K562 (cell line): Measurements from ENCODE around the gene RAB31. TPM values are rescaled to one million over a fixed set of nuclear protein-coding genes. Genes with fewer than 3 reads are reported as not detected.
A peak's percentile ranks its signal among the peaks of the same experiment; 100 is the strongest.

Source experiments
- ATAC-seq: fragments of 200-7000 bp; cut with Tn5 transposase; 3 replicates; pipeline ENCODE4 v1.9.1; 2020; ENCODE audit warnings: moderate library complexity
- BruUV-seq: library from RNA; stranded (reverse); fragments of 400-500 nt; replicated peaks from 2 replicates; lab custom pipeline; 2021; lab: Mats Ljungman, UMichigan
- CTCF ChIA-PET: fragments of 300-600 bp; formaldehyde crosslinking; extraction: SDS; loops from one replicate; lab custom pipeline; 2021; ENCODE audit warnings: low intra/inter-chr PET ratio; lab: Yijun Ruan, JAX
- POLR2A ChIA-PET: fragments of 300-600, 350-650 bp; sonication (Branson Sonifier 250); formaldehyde crosslinking; extraction: SDS; loops from one replicate; lab custom pipeline; 2021; ENCODE audit warnings: antibody characterized with exemption, inconsistent platforms; lab: Yijun Ruan, JAX
- DNase-seq, 4 experiments: peaks; one replicate each; pipeline versions ENCODE4 v3.0.0 to v3.0.0-alpha.2; 2011 to 2018; ENCODE audit warnings: low spot score in 3 of 4, mixed read lengths in 3 of 4; ENCODE audit errors: extremely low read depth in 1 of 4
- FAIRE-seq: peaks from 2 replicates; lab custom pipeline; 2011; peaks lifted over from hg19 to GRCh38; lab: Jason Lieb, UNC
- H2AFZ ChIP-seq: 2 replicates; pipeline ENCODE4 v1.6.0; 2011; ENCODE audit warnings: low read depth, low read length, control low read depth, inconsistent platforms
- H3K27ac ChIP-seq: fragments of 200-600 bp; 3 replicates; pipeline ENCODE4 v1.8.0; 2011; ENCODE audit warnings: low read depth, mild to moderate bottlenecking, control low read depth, inconsistent platforms, low read length, moderate library complexity, mixed read lengths; ENCODE audit errors: extremely low read depth
- H3K27me3 ChIP-seq, 2 experiments: fragments of 300-600 bp in 1 of 2; 2 replicates in 1 of 2; 3 replicates in 1 of 2; pipeline versions ENCODE4 v1.6.0 to v1.8.0; 2011; ENCODE audit warnings: inconsistent platforms in 2 of 2, low read length in 2 of 2, mild to moderate bottlenecking in 1 of 2, mixed read lengths in 1 of 2, moderate library complexity in 1 of 2; ENCODE audit not compliant: control insufficient read depth in 2 of 2, insufficient read depth in 2 of 2
- H3K36me3 ChIP-seq: fragments of 300-600 bp; 3 replicates; pipeline ENCODE4 v1.8.0; 2011; ENCODE audit warnings: mild to moderate bottlenecking, low read length, inconsistent platforms; ENCODE audit not compliant: control insufficient read depth, insufficient read depth
- H3K4me1 ChIP-seq, 2 experiments: fragments of 200-600 bp in 1 of 2; replicated peaks in 1 of 2; 2 replicates in 1 of 2; 3 replicates in 1 of 2; pipeline versions ENCODE4 v1.5.1 to v1.8.0; 2011; ENCODE audit warnings: inconsistent platforms in 2 of 2, low read length in 2 of 2, mild to moderate bottlenecking in 1 of 2, mixed read lengths in 1 of 2, moderate library complexity in 1 of 2; ENCODE audit not compliant: control insufficient read depth in 2 of 2, insufficient read depth in 2 of 2
- H3K4me2 ChIP-seq: 2 replicates; pipeline ENCODE4 v1.6.1; 2011; ENCODE audit warnings: low read length, control low read depth, inconsistent platforms, mixed read lengths; ENCODE audit not compliant: insufficient read depth
- H3K4me3 ChIP-seq: fragments of 200-600 bp; sonication (generic), shearing (Covaris generic); 2 replicates; pipeline ENCODE4 v1.5.1; 2016; ENCODE audit warnings: control low read depth, inconsistent platforms
- H3K79me2 ChIP-seq: fragments of 200-600 bp; 3 replicates; pipeline ENCODE4 v1.8.0; 2011; ENCODE audit warnings: low read length, inconsistent platforms; ENCODE audit not compliant: control insufficient read depth, insufficient read depth
- H3K9ac ChIP-seq, 2 experiments: 2 replicates each; pipeline versions ENCODE4 v1.6.0 to v1.6.1; 2011; ENCODE audit warnings: low read depth in 2 of 2, low read length in 2 of 2, control low read depth in 1 of 2, inconsistent platforms in 1 of 2, mild to moderate bottlenecking in 1 of 2, mixed read lengths in 1 of 2; ENCODE audit not compliant: insufficient read depth in 1 of 2
- H3K9me1 ChIP-seq: one replicate; pipeline ENCODE4 v1.6.0; 2011; ENCODE audit warnings: inconsistent platforms, mild to moderate bottlenecking, low read length, moderate library complexity; ENCODE audit not compliant: control insufficient read depth, insufficient read depth
- H3K9me3 ChIP-seq: replicated peaks from 2 replicates; pipeline ENCODE4 v1.5.1; 2011; ENCODE audit warnings: low read depth, low read length, inconsistent platforms; ENCODE audit not compliant: control insufficient read depth, insufficient read depth
- H4K20me1 ChIP-seq: replicated peaks from 2 replicates; pipeline ENCODE4 v1.6.1; 2011; ENCODE audit warnings: low read length, inconsistent platforms, mixed read lengths; ENCODE audit not compliant: control insufficient read depth, insufficient read depth
- BACH1 ChIP-seq: fragments of 200-800 bp; sonication (Bioruptor generic); IDR thresholded peaks from 2 replicates; pipeline ENCODE4 v1.6.1; 2016; ENCODE audit warnings: missing genetic modification characterization, missing compliant biosample characterization
- GATA2 ChIP-seq: sonication (generic); formaldehyde crosslinking; IDR thresholded peaks from 2 replicates; pipeline ENCODE4 v1.4.0; 2020; ENCODE audit warnings: mild to moderate bottlenecking, missing genetic modification reagents
- GTF2F1 ChIP-seq: IDR thresholded peaks from 2 replicates; pipeline ENCODE4 v1.6.1; 2011; ENCODE audit warnings: low read depth, low read length, improper control_type of control experiment
- HES1 ChIP-seq: fragments of 450-650 bp; IDR thresholded peaks from 2 replicates; pipeline ENCODE4 v1.6.1; 2016; ENCODE audit warnings: low read depth, mild to moderate bottlenecking, moderate library complexity
- MEF2D ChIP-seq: conservative IDR thresholded peaks from 2 replicates; pipeline ENCODE4 v1.6.1; 2016; ENCODE audit warnings: low read depth, missing genetic modification characterization, missing compliant biosample characterization
- NFE2L1 ChIP-seq: fragments of 450-650 bp; IDR thresholded peaks from 2 replicates; pipeline ENCODE4 v1.6.1; 2016; ENCODE audit warnings: missing genetic modification characterization, low read depth, mild to moderate bottlenecking, missing compliant biosample characterization, moderate library complexity, borderline replicate concordance
- NR2C1 ChIP-seq, 2 experiments: fragments of 450-650 bp; IDR thresholded peaks; 2 replicates each; pipeline ENCODE4 v1.6.1; 2017; ENCODE audit warnings: mild to moderate bottlenecking in 2 of 2, antibody characterized with exemption in 1 of 2, inconsistent platforms in 1 of 2, missing compliant biosample characterization in 1 of 2, missing genetic modification characterization in 1 of 2
- POLR2G ChIP-seq: fragments of 200-400 bp; formaldehyde crosslinking; IDR thresholded peaks from 2 replicates; pipeline ENCODE4 v1.6.1; 2017; ENCODE audit warnings: low read depth, mild to moderate bottlenecking, antibody characterized with exemption, low read length, moderate library complexity
- RBM15 ChIP-seq: fragments of 200-400 bp; formaldehyde crosslinking; IDR thresholded peaks from 2 replicates; pipeline ENCODE4 v1.6.1; 2018; ENCODE audit warnings: mild to moderate bottlenecking, low read length, moderate library complexity; ENCODE audit not compliant: insufficient read depth
- TBL1XR1 ChIP-seq, 2 experiments: IDR thresholded peaks; 2 replicates each; pipeline ENCODE4 v1.6.1; 2012; ENCODE audit warnings: improper control_type of control experiment in 2 of 2, low read length in 2 of 2, mild to moderate bottlenecking in 1 of 2
- ZNF766 ChIP-seq: fragments of 200-800 bp; sonication (Bioruptor generic); conservative IDR thresholded peaks from 2 replicates; pipeline ENCODE4 v1.6.1; 2016; ENCODE audit warnings: missing genetic modification characterization, missing compliant biosample characterization
- WGBS: fragments of 100-300 bp; shearing (Covaris generic); methylation state at CpG from one replicate; pipeline ENCODE4 v1.1.6; 2016; ENCODE audit warnings: low coverage, mixed read lengths; ENCODE audit not compliant: insufficient coverage; ENCODE audit errors: missing lambda C conversion rate; 5-methylcytosine and 5-hydroxymethylcytosine counted together
- in situ Hi-C: fragments of 300-500 bp; cut with MboI; formaldehyde crosslinking; loops from 4 replicates; pipeline ENCODE4 v1.15.0; 2018; ENCODE audit warnings: inconsistent platforms, mixed read lengths
- intact Hi-C: fragments of 100-400 bp; cut with micrococcal nuclease; formaldehyde crosslinking; loops from 2 replicates; pipeline ENCODE4 v1.14.2; 2022
- polyA plus RNA-seq, 8 experiments: library from polyadenylated mRNA; depleted of rRNA in 4 of 8; stranded (reverse) in 5 of 8; unstranded in 3 of 8; fragments of >200 nt; fragmentation: Nextera tagmentation in 2 of 8; fragmentation: Illumina TruSeq in 1 of 8; extraction: Ambion mirVana in 2 of 8; extraction: Trizol in 1 of 8; gene quantifications; 2 replicates each; pipeline versions ENCODE4 v1.2.1 to v1.2.3, GENCODE V29; 2011 to 2014; ENCODE audit warnings: inconsistent platforms in 1 of 8, missing spikeins in 1 of 8
- total RNA-seq, 7 experiments: library from RNA; depleted of rRNA in 6 of 7; stranded (reverse); fragments of >200 nt in 6 of 7; fragmentation: Illumina TruSeq in 2 of 7; extraction: Trizol in 2 of 7; gene quantifications; 2 replicates each; pipeline versions ENCODE4 v1.2.1 to v1.2.3, GENCODE V29; 2011 to 2021; ENCODE audit warnings: low replicate concordance in 1 of 7
- TF ChIP-seq, protein P1 (sequence below): fragments of 250-450 bp; sonication (Bioruptor Pico); IDR thresholded peaks from 2 replicates; pipeline ENCODE4 v1.8.0; 2022; ENCODE audit warnings: moderate library complexity, mild to moderate bottlenecking, inconsistent platforms
- TF ChIP-seq, protein P2 (sequence below), 2 experiments: IDR thresholded peaks in 1 of 2; conservative IDR thresholded peaks in 1 of 2; 2 replicates each; pipeline ENCODE4 v1.6.1; 2016; ENCODE audit warnings: low read depth in 2 of 2, mild to moderate bottlenecking in 1 of 2, missing compliant biosample characterization in 1 of 2, missing genetic modification characterization in 1 of 2, moderate library complexity in 1 of 2

The RAB31 gene
- total and polyA plus RNA-seq, 9 of the 15 experiments (the other 6 are each of a cell fraction or from before 2014, with no cell fraction given), result 20.7 to 70.4 (median 41.3) TPM

- CTCF ChIA-PET, result no interaction called here
- no TSS peak for BruUV-seq
- H2AFZ ChIP-seq, result peak overlapping the region; percentile 73
- TF ChIP-seq HES1 (no peak), NR2C1 (IDR thresholded peaks at IDR 0.05) (no peak), NR2C1 (tag; IDR thresholded peaks at IDR 0.05) (no peak), GTF2F1 (no peak), RBM15 (no peak), ZNF766 (CRISPR knock-in tag) (no peak; the same call in 1 of the 2 replicates), TBL1XR1 (IDR thresholded peaks at IDR 0.05; ENCODE audit: low read length in 2 of 2) (0 out of 4 replicates have a peak, but pooled peaks of 1 of the 2 experiments have one; percentile 24), MEF2D (peak; percentile 57; the same call in 1 of the 2 replicates), NFE2L1 (tag) (no peak), POLR2G (no peak), BACH1 (tag) (peak; percentile 52), GATA2 (no peak)
- TF ChIP-seq, protein P1, sequence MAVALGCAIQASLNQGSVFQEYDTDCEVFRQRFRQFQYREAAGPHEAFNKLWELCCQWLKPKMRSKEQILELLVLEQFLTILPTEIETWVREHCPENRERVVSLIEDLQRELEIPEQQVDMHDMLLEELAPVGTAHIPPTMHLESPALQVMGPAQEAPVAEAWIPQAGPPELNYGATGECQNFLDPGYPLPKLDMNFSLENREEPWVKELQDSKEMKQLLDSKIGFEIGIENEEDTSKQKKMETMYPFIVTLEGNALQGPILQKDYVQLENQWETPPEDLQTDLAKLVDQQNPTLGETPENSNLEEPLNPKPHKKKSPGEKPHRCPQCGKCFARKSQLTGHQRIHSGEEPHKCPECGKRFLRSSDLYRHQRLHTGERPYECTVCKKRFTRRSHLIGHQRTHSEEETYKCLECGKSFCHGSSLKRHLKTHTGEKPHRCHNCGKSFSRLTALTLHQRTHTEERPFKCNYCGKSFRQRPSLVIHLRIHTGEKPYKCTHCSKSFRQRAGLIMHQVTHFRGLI (CRISPR knock-in tag), result peak; percentile 45; the same call in 1 of the 2 replicates
- TF ChIP-seq, protein P2, sequence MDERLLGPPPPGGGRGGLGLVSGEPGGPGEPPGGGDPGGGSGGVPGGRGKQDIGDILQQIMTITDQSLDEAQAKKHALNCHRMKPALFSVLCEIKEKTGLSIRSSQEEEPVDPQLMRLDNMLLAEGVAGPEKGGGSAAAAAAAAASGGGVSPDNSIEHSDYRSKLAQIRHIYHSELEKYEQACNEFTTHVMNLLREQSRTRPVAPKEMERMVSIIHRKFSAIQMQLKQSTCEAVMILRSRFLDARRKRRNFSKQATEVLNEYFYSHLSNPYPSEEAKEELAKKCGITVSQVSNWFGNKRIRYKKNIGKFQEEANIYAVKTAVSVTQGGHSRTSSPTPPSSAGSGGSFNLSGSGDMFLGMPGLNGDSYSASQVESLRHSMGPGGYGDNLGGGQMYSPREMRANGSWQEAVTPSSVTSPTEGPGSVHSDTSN (CRISPR knock-in tag; IDR thresholded peaks at IDR 0.05; ENCODE audit: low read depth), result no peak
- TF ChIP-seq, protein P2 (tag; conservative IDR thresholded peaks at IDR 0.05; ENCODE audit: low read depth), result 0 out of 2 replicates have a peak, but pooled peaks have one; percentile 20
Measured at GRCh38 chr18:9884532-9885140, 176.5 kb downstream of the RAB31 start.

More at GRCh38 chr18:9884532-9885140, 176.5 kb downstream of the RAB31 start:
- Histone ChIP-seq H4K20me1 (no peaks in the 10 kb centered on the region), H3K4me1 (peaks cover 32 to 61% of the 10 kb centered on the region in 2 experiments), H3K9me1 (no peaks in the 10 kb centered on the region), H3K79me2 (peaks cover 3% of the 10 kb centered on the region; the same call in 1 of the 3 replicates), H3K4me2 (peak overlapping the region; percentile 78), H3K36me3 (no peaks in the 10 kb centered on the region), H3K27me3 (no peaks in the 10 kb centered on the region), H3K4me3 (no peak overlapping the region), H3K9me3 (no peaks in the 10 kb centered on the region), H3K9ac (peak overlapping the region; percentile 61 to 68; a peak in 3 of 4 replicates), H3K27ac (peak overlapping the region; percentile 82)
- intact Hi-C loops, result no loop called here
- FAIRE-seq, result no peak
- POLR2A ChIA-PET, result interaction anchor here (0.6 to 3.2 kb wide), 6 partner anchors 8 to 75 kb away, joined by 3 to 32 read pairs (median 3); no protein-coding TSS in a partner anchor
- in situ Hi-C loops, result no loop called here
- no peak for DNase-seq
- ATAC-seq, result peak; percentile 10
- 18% methylated on average over 12 of the region's 12 CpGs for WGBS
